T47D (cell line): ENCODE measurements around the gene MYADML2.

Source experiments
- DNase-seq, 2 experiments: peaks; one replicate each; pipeline versions ENCODE4 v3.0.0 to v3.0.0-alpha.2; 2011 to 2012; ENCODE audit warnings: low read depth in 1 of 2, low spot score in 1 of 2
- JUND ChIP-seq: IDR thresholded peaks from 2 replicates; pipeline ENCODE4 v1.6.1; 2012; ENCODE audit warnings: low read depth
- in situ Hi-C: cut with HindIII; loops from 2 replicates; pipeline ENCODE4 v1.10.0; 2016; ENCODE audit warnings: low sequenced_read_pairs, low pct_unique_long_range_greater_than_20kb

MYADML2 gene

DNA sequence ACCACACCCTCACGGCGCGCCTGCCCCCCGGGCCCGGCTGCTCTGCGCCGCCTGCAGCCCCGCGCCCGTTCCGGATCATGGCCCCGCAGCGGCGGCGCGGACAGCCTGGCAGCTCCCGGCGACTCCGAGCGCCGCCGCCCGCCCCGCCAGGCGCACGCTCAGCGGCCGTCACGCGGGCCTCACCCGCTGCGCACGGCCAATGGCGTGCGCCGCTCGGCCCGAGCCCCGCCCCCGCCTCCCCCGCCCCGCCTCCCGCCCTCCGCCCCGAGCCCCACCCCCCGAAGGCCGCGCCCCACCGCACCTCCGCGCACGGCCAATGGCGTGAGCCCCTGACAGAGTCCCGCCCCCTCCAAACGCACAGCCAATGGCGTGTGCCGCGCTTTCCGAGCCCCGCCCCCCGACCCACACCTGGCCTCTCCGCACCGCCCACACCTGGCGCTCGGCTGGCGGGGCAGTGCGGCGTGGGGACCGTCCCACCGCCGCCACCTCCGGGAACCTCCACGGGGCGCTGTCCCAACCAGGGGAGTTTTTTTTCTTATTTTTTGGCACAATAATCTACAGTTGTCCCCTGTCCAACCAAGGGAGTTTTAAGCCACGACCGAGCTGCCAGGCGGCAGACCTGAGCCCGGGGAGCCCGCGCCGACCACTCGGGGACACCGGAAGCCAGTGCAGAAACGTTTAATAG is 35.6 kb downstream of the MYADML2 start, which contains the start of gene PCYT2:
Gene PCYT2 (minus strand): TSS at position 123 of the 685 bp plus-strand sequence. CDS start 44 bp downstream, at position 79.
- peak; percentile 98 to 100 for DNase-seq
- no peak for TF ChIP-seq JUND
- in situ Hi-C loops, result no loop called here

DNA sequence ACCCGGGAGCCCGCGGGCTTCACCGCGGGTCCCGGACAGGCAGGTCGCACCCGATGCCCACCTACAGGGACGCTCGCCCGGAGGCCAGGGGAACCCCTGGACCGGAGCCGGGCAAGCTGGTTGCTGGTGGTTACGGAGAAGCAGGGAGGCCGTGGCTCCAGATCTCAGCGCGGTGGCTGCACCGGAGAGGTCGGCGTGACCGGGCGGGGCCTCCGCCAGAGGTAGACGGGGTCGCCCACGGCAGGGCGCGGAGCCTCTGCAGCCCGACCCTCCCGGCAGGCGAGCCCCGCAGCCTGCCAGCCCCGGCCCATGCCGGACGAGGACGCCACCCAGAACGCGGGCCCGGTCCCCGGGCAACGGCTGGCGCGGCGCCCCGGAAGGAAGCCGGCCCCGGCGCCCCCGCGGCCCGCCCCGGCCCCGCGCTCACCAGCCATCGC is 36.2 kb downstream of the MYADML2 start:
- in situ Hi-C loops, result no loop called here
- TF ChIP-seq JUND, result no peak
- DNase-seq, result peak in 1 of 2 experiments; percentile 55

- in situ Hi-C loops, result no loop called here
- peak; percentile 60 to 63 for DNase-seq
- no peak for TF ChIP-seq JUND
Observed at GRCh38 chr17:81909966-81910839, 36.8 kb downstream of the MYADML2 start.

- no peak for TF ChIP-seq JUND
- in situ Hi-C loops, result no loop called here
- no peak for DNase-seq
Observed at GRCh38 chr17:81909231-81909630, 37.8 kb downstream of the MYADML2 start.

- DNase-seq, result no peak
- no peak for TF ChIP-seq JUND
- in situ Hi-C loops, result no loop called here
Observed at GRCh38 chr17:81908793-81909192, 38.2 kb downstream of the MYADML2 start.

DNA sequence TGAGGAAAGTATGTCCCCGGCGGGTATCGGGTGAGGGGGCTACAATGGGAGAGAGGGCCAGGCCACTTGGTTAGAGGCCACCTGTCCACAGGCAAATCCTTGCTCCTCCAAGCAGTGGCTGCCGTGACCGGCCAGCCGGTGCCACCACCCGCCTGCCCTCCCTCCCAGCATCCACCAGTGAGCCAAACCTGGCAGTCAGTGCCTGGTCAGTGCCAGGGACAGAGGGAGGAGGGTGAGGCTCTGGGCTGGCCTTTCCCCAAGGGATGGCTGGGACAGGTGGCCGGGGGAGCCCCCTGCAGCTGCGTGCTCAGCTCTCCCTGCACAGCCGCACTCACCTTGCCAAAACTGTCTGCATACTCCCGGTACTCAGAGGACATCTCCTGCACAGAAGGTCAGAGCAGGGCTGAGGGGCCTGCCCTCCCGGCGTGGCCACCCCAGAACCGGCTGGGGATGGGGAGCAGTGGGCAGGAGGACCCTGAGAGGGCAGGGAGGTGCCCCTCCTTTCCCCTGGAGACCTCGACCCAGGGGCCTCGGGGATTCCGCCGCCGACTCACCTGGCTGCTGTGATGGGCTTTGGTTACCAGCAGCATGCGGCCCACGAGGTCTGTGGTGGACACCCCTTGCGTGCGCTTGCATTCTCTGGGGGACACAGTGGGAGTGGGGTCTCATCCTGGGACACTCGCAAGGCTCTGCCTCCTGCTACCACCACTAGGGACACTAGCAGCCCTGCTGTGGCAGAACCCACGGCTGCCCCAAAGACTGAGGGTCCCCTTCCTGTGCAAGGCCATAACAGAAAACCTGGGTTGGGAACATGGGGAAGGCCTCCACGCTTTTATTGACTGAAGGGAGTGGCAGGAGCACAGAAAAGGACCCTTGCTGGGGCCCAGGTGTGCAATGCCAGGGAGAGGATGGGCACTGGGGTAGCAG is 39.6 kb downstream of the MYADML2 start:
- no peak for TF ChIP-seq JUND
- in situ Hi-C loops, result no loop called here
- DNase-seq, result no peak

GRCh38 chr17:81906476-81907218 is 40.4 kb downstream of the MYADML2 start:
- peak in 1 of 2 experiments; percentile 45 for DNase-seq
- no peak for TF ChIP-seq JUND
- in situ Hi-C loops, result no loop called here

- no peak for DNase-seq
- TF ChIP-seq JUND, result no peak
- in situ Hi-C loops, result no loop called here
Observed at GRCh38 chr17:81905993-81906392, 41.0 kb downstream of the MYADML2 start.

GRCh38 chr17:81905424-81905875 is 41.6 kb downstream of the MYADML2 start:
- DNase-seq, result no peak
- in situ Hi-C loops, result no loop called here
- no peak for TF ChIP-seq JUND

DNA sequence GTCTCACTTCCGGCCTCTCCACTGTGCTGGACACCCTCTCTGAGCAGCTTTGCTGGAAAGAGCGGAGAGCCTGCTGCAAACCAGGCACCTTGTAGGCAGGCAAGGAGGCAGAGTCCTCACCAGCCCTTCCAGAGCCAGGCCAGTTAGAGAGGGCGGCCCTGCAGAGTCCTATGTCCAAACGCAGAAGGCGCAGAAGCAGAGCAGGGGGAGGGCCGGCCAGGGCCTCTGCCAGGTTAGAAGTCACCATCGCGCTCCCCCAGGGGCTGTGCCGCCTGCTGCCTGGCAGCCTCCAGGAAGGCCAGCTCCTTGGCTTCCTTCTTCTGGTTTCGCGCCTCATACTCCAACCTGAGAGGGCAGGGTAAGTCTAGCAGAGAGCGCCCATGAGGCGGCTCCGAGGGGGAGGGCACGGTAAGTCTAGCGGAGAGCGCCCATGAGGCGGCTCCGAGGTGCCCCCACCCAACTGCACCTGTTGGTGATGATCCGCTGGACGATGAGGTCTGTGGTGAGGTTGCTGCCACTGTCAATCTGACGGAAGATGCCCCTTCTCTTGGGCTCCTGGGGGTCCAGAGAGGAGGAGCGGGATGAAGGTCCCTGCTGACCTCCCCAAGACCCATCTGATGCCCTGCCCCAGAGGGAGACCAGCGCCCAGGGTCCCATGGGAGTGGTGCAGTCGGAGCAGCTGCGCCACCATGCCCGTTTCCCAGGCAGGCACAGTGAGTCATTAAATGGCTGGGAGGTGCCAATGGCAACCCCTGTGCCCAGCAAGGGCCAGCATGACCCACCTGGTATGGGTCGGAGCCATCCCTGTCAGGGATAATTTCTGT is 42.2 kb downstream of the MYADML2 start:
- TF ChIP-seq JUND, result no peak
- DNase-seq, result no peak

More for the DNA sequence above, 42.2 kb downstream of the MYADML2 start:
- in situ Hi-C loops, result no loop called here
